DMS79 (cell line): Measurements from ENCODE around the gene ERI3.

Experiments
- DNase-seq: peaks from one replicate; lab custom pipeline; 2025; lab: John Stamatoyannopoulos, UW

Gene ERI3

GRCh38 chr1:44283524-44284173 lies 71.4 kb downstream of the ERI3 start:
- DNase-seq = peak; percentile 67

GRCh38 chr1:44282704-44283426 lies 72.2 kb downstream of the ERI3 start:
- no peak for DNase-seq

- no peak for DNase-seq
Observed at GRCh38 chr1:44281962-44282703, 72.9 kb downstream of the ERI3 start.

GRCh38 chr1:44276901-44277300 lies 78.2 kb downstream of the ERI3 start:
- no peak for DNase-seq

- DNase-seq = peak; percentile 5
Observed at GRCh38 chr1:44275991-44276405, 79.1 kb downstream of the ERI3 start.

GRCh38 chr1:44275296-44275962 lies 79.6 kb downstream of the ERI3 start:
- no peak for DNase-seq

GRCh38 chr1:44273560-44274350 lies 81.3 kb downstream of the ERI3 start:
- DNase-seq = no peak

- no peak for DNase-seq
Observed at GRCh38 chr1:44272992-44273391, 82.1 kb downstream of the ERI3 start.

- no peak for DNase-seq
Observed at GRCh38 chr1:44271646-44272045, 83.4 kb downstream of the ERI3 start.

GRCh38 chr1:44270686-44271628 lies 84.1 kb downstream of the ERI3 start:
- DNase-seq = no peak

- no peak for DNase-seq
Observed at GRCh38 chr1:44268054-44268453, 87.0 kb downstream of the ERI3 start.

GRCh38 chr1:44267438-44267837 lies 87.6 kb downstream of the ERI3 start:
- DNase-seq = no peak

GRCh38 chr1:44266400-44267344 lies 88.4 kb downstream of the ERI3 start:
- DNase-seq = no peak

GRCh38 chr1:44265656-44266358 lies 89.2 kb downstream of the ERI3 start:
- DNase-seq = no peak

GRCh38 chr1:44264451-44264771 lies 90.6 kb downstream of the ERI3 start:
- no peak for DNase-seq

- DNase-seq = no peak
Observed at GRCh38 chr1:44263568-44264450, 91.2 kb downstream of the ERI3 start.

GRCh38 chr1:44262816-44263567 lies 92.1 kb downstream of the ERI3 start:
- no peak for DNase-seq
